ENCODE measurements around the gene DNAH14.
"Not testable (repeated sequence)": the region's sequence is repeated elsewhere in the genome, so short reads cannot be mapped to it uniquely, and the experiment has no call there.

Gene DNAH14

GRCh38 chr1:225277445-225277844 lies 348.0 kb downstream of the DNAH14 start:
- no peak for DNase-seq

- no peak for DNase-seq
Observed at GRCh38 chr1:225280563-225280962, 351.1 kb downstream of the DNAH14 start.

DNA sequence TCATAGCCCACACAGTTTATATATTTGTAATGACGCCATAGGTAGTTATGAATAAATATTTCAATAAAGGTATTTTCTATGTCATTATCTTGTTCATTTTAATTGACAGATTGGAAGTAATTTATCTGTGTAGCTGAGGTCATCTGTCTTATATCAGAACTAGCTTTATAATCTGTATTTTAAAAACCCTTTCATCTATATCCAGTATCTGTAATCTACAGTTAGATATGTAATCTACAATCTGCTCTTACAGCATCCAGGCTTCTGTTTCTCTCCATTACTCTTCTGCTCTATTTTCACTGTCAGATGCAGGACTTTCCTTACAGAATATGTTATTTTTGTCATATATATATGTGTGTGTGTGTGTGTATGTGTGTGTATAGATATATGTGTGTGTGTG lies 360.8 kb downstream of the DNAH14 start:
- DNase-seq, result no peak

DNA sequence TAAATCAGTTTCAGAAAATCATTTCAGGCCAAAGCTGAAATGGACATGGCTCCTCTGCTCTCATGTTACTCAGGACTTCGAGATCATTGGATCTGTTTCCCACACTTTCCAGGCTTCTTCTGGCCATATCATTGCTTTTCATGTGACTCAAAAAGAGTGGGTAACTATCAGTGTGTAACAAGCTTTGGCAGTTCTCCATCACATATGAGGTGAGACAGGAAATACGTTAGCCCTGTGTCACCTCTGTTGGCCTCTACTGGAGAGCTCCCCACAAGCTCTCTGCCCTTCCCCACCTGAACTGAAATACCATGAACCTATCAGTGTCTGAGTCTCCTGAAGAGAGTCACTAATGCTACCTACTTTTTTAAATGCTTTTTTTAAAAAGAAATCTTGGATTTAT lies 370.1 kb downstream of the DNAH14 start:
- DNase-seq, result no peak

DNA sequence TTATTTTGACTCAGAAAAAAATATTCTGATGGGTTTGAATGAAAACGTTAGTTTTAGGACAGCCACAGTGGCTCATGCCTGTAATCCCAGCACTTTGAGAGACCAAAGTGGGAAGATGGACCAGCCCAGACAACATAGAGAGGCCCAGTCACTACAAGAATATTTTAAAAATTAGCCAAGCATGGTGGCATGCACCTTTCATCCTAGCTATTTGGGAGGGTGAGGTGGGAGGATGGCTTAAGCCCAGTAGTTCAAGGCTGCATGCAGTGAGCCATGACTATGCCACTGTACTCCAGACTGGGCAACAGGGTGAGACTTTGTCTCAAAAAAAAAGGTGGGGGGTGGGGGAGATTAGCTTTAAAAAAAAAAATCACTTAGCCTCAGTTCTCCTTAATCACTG lies 370.9 kb downstream of the DNAH14 start:
- no peak for DNase-seq

- no peak for DNase-seq
Observed at GRCh38 chr1:225304996-225305395, 375.5 kb downstream of the DNAH14 start.

DNA sequence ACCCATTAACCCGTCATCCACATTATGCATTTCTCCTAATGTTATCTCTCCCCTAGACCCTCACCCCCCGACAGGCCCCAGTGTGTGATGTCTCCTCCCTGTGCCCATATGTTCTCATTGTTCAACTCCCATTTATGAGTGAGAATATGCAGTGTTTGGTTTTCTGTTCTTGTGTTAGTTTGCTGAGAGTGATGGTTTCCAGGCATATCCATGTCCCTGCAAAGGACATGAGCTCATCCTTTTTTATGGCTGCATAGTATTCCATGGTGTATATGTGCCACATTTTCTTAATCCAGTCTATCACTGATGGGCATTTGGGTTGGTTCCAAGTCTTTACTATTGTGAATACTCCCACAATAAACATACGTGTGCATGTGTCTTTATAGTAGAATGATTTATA lies 381.1 kb downstream of the DNAH14 start:
- not testable (repeated sequence) for DNase-seq

DNA sequence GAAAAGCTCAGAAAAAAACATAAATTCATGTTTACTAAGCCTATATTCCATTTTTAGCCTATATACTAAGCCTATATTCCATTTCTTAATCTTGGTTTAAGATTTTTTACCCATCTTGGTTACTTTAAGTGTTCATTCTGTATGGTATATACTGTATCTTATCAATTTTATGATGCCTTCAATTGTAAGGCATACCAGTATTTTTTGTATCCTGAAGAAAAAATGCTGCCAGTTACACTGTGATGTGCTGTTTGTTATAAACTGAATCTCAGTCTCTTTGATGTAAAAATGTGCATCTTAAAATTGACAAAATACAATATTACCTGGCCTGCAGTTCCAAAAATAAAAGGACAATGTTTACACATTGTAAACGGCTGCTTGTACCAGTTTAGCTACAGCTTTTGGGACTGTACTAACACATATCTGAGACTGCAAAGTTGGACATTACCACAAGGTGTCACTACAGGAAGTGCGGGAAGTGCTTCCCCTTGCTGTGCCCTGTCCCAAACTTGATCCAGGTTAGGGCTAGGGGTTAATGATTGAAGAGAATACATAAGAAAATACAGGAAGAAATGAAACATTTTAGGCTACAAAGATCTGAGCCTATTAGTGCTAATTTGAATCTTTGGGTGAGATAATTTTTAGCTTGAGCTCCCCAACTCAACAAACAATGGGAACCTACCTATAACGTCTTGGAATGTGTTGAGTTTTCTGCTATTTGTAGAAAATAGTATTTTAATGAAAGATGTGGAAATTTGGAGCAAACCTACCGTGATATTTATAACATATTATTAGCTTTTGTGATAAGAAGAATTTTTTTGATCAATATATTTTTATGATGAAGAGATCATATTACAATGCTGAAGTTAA lies 389.5 kb downstream of the DNAH14 start:
- DNase-seq, result no peak

- no peak for DNase-seq
Observed at GRCh38 chr1:225319871-225320270, 390.4 kb downstream of the DNAH14 start.

DNA sequence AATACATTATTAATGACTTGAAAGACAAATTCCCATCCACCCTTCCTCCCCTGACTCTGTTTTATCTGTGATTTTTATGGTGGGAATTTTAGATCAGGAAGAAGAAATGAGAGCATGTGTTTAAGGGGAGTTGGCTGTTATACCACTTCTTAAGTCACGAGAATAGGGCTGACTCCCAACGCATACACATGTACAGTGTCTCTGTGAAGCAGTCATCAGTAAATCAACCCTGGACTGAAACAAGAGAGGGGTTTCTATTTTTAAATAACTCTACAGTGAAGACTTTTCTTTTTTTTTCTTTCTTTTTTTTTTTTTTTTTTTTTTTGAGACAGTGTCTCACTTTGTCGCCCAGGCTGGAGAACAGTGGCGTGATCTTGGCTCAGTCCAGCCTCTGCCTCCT lies 392.3 kb downstream of the DNAH14 start:
- DNase-seq, result no peak

GRCh38 chr1:225329041-225329440 lies 399.6 kb downstream of the DNAH14 start:
- DNase-seq, result no peak

DNA sequence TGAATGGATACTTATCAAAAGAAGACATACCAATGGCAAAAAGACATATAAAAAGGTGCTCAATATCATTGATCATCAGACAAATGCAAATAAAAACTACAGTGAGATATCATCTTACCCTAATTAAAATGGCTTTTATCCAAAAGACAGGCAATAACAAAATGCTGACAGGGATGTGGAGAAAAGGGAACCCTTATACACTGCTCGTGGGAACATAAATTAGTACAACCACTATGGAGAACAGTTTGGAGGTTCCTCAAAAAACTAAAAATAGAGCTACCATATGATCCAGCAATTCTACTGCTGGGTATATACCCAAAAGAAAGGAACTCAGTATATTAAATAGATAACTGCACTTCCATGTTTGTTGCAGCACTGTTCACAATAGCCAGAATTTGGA lies 400.5 kb downstream of the DNAH14 start:
- not testable (repeated sequence) for DNase-seq

- DNase-seq, result no peak
Observed at GRCh38 chr1:225332686-225333085, 403.2 kb downstream of the DNAH14 start.

- DNase-seq, result not testable (repeated sequence)
Observed at GRCh38 chr1:225335098-225335778, 405.8 kb downstream of the DNAH14 start.

GRCh38 chr1:225338545-225338944 lies 409.1 kb downstream of the DNAH14 start:
- DNase-seq, result no peak

GRCh38 chr1:225341642-225342041 lies 412.2 kb downstream of the DNAH14 start:
- DNase-seq, result no peak

GRCh38 chr1:225342695-225343094 lies 413.2 kb downstream of the DNAH14 start:
- no peak for DNase-seq

GRCh38 chr1:225343618-225344017 lies 414.1 kb downstream of the DNAH14 start:
- DNase-seq, result no peak

DNA sequence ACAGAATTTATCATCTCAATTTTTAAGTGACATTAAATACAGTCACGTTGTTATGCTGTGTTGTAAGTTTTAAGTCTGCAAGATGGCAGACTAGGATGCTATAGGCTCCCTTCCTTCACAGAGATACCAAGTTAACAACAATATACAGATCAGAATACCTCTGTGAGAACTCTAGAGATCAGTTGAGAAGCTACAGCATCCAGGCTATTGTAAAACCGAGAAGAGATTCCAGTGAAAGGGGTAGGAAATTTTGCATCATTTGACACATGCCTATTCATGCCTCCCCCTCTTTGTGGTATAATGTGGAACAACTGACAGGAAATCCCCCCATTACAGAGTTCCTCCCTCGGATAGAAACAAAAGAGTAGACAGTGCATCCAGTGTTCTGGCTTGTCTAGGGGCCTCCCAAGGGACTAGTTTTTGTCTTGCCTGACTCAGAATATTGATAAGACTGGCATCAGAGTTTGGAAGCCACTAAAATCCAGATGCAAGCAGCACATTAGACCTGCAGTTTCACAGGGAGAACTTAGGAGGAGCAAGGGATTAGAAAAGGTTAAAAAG lies 417.7 kb downstream of the DNAH14 start:
- no peak for DNase-seq

- DNase-seq, result no peak
Observed at GRCh38 chr1:225348400-225348799, 418.9 kb downstream of the DNAH14 start.

GRCh38 chr1:225349826-225350225 lies 420.4 kb downstream of the DNAH14 start:
- DNase-seq, result no peak

DNA sequence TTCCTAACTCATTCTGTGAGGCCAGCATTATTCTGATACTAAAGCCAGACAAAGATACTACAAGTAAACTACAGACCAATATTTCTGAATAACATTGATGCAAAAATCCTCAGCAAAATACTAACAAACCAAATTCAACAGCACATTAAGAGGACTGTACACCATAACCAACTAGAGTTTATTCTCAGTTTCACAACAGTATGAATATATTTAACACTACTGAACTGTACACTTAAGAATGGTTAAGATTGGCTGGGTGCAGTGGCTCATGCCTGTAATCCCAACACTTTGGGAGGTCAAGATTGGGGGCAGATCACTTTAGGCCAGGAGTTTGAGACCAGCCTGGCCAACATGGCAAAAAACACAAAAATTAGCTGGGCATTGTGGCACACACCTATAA lies 421.4 kb downstream of the DNAH14 start:
- DNase-seq, result no peak

GRCh38 chr1:225354906-225355305 lies 425.4 kb downstream of the DNAH14 start:
- DNase-seq, result no peak

GRCh38 chr1:225355863-225356262 lies 426.4 kb downstream of the DNAH14 start:
- DNase-seq, result no peak

Data from activated T-cell treated with anti-CD3 and anti-CD28 coated beads, Interleukin-2, amount 50 U/mL, for 1 hour (primary cell).